ENCODE measurements around the gene AADAT.

DNA sequence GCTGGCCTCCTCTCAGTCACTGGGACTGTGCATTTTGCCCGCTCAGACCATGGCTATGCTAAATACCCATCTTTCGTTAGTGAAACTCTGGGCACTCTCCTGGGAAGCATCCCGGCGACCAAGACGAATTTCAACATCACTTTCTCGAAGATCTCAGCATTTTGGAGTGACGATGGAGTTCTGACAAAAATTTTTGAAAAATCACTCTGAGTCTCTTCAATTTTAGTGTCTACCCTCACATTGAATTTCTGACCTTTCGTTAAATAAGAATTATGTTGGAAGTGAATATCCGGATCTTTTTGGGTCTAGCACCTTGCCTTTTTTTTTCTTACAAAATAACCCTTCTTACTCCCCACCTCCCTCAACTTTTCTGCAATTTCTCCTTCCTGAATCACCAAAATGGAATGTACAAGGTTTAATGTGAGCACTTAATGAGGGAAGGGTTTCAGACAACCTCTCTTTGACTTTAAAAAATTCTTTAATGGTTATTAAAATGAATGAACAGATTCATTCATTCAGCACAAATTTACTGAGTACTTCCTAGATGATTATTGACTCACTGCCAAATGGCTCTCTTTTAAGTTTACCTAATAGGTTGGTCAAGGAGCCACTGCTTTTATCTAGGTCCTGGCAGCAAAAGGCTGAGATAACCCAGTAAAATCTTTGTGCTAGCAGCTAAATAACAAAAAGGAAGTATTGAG, 746 bp upstream of the AADAT start:
- TF ChIP-seq SMC3 (IDR thresholded peaks at IDR 0.05) (no peak), POLR2A (IDR thresholded peaks at IDR 0.05; ENCODE audit: low read length) (no peak)
